ENCODE measurements around the gene ACP5. TPM values are rescaled to one million over a fixed set of nuclear protein-coding genes. Genes with fewer than 3 reads are reported as not detected.
"Not testable (repeated sequence)": the region's sequence is repeated elsewhere in the genome, so short reads cannot be mapped to it uniquely, and the experiment has no call there.

ACP5 gene
- polyA plus RNA-seq, 1 donor (not counting 4 experiments of a cell fraction or from before 2014, with no cell fraction given) = 15.0 TPM

DNA sequence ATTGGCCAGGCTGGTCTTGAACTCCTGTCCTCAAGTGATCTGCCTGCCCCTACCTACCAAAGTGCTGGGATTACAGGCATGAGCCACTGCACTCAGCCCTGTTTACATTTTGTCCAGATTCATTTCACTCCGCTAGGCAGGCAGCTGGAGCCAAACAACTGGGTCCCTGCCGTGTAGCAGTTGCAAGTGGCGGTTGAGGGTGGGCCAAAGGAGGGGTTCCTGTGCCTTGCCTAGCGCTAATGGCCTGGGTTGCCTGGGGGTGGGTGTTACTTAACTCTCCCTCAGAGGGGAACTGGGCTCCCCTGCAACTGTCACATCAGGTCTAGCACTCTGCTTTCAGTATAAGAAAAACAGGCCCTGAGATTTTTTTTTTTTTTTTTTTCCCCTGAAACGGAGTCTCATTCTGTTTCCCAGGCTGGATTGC lies 7.4 kb downstream of the ACP5 start:
- Histone ChIP-seq H3K27me3 (ENCODE audit: control insufficient read depth, extremely low read depth, insufficient read depth, low read length) (no peaks in the 10 kb centered on the region), H3K79me2 (ENCODE audit: control insufficient read depth, insufficient read depth, low read length) (no peaks in the 10 kb centered on the region), H3K4me3 (ENCODE audit: control insufficient read depth in 2 of 3, extremely low read depth in 1 of 3, insufficient read depth in 2 of 3, low read depth in 1 of 3, low read length in 3 of 3) (no peak overlapping the region), H4K20me1 (ENCODE audit: control insufficient read depth, extremely low read depth, insufficient read depth, low read length) (no peaks in the 10 kb centered on the region), H3K27ac (ENCODE audit: control insufficient read depth, insufficient read depth, low read length) (no peak overlapping the region), H3K9me1 (ENCODE audit: control insufficient read depth, extremely low read depth, insufficient read depth, low read length) (no peaks in the 10 kb centered on the region), H3K4me1 (ENCODE audit: control insufficient read depth, extremely low read depth, insufficient read depth, low read length) (no peaks in the 10 kb centered on the region), H3K36me3 (ENCODE audit: control insufficient read depth in 2 of 2, extremely low read depth in 1 of 2, insufficient read depth in 2 of 2, low read length in 2 of 2) (no peaks in the 10 kb centered on the region), H3K9me3 (ENCODE audit: control insufficient read depth, low read depth, low read length) (no peaks in the 10 kb centered on the region), H3K9ac (ENCODE audit: control insufficient read depth, extremely low read depth, insufficient read depth, low read length) (no peak overlapping the region), H2AFZ (ENCODE audit: control insufficient read depth, low read length) (no peak overlapping the region), H3K4me2 (ENCODE audit: control insufficient read depth, extremely low read depth, insufficient read depth, low read depth, low read length) (no peak overlapping the region)
- TF ChIP-seq, protein P1, sequence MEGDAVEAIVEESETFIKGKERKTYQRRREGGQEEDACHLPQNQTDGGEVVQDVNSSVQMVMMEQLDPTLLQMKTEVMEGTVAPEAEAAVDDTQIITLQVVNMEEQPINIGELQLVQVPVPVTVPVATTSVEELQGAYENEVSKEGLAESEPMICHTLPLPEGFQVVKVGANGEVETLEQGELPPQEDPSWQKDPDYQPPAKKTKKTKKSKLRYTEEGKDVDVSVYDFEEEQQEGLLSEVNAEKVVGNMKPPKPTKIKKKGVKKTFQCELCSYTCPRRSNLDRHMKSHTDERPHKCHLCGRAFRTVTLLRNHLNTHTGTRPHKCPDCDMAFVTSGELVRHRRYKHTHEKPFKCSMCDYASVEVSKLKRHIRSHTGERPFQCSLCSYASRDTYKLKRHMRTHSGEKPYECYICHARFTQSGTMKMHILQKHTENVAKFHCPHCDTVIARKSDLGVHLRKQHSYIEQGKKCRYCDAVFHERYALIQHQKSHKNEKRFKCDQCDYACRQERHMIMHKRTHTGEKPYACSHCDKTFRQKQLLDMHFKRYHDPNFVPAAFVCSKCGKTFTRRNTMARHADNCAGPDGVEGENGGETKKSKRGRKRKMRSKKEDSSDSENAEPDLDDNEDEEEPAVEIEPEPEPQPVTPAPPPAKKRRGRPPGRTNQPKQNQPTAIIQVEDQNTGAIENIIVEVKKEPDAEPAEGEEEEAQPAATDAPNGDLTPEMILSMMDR (optimal IDR thresholded peaks at IDR 0.05 in 1 of 3, IDR thresholded peaks at IDR 0.05 in 1 of 3, conservative IDR thresholded peaks at IDR 0.05 in 1 of 3; ENCODE audit: extremely low read depth in 1 of 3, insufficient read depth in 2 of 3, low read length in 3 of 3) = no peak
- no peak for TF ChIP-seq EZH2 (IDR thresholded peaks at IDR 0.05; ENCODE audit: low read length)
- DNase-seq (ENCODE audit: low read depth, low spot score) (no peak), FAIRE-seq (no peak)
- dilution Hi-C loops (cut with MboI; ENCODE audit: extremely low pct_ligation_motif_present, low sequenced_read_pairs) = no loop called here

DNA sequence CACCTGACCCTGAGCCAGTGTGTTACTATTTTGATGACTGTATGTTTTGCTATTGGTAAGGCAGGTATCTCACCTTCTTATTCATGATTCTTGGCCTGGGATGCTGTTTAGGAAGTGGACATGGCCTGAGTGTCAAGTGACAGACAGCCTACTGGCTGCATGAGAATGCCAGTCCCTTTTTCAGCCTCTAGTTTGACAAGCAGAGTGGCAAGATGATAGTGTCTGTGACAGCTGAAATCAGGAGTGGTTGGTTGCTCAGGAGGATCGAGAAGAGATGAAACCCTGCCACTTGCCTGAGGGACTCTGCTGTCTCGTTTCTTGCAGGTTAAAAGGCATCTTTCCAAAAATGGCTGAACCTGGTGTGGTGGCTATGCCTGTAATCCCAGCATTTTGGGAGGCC lies 11.3 kb downstream of the ACP5 start:
- Histone ChIP-seq H3K9ac (ENCODE audit: control insufficient read depth, extremely low read depth, insufficient read depth, low read length) (no peak overlapping the region), H3K4me1 (ENCODE audit: control insufficient read depth, extremely low read depth, insufficient read depth, low read length) (no peaks in the 10 kb centered on the region), H2AFZ (ENCODE audit: control insufficient read depth, low read length) (no peak overlapping the region), H3K27ac (ENCODE audit: control insufficient read depth, insufficient read depth, low read length) (no peak overlapping the region), H3K4me3 (ENCODE audit: control insufficient read depth in 2 of 3, extremely low read depth in 1 of 3, insufficient read depth in 2 of 3, low read depth in 1 of 3, low read length in 3 of 3) (no peak overlapping the region), H3K27me3 (ENCODE audit: control insufficient read depth, extremely low read depth, insufficient read depth, low read length) (no peaks in the 10 kb centered on the region), H3K36me3 (ENCODE audit: control insufficient read depth in 2 of 2, extremely low read depth in 1 of 2, insufficient read depth in 2 of 2, low read length in 2 of 2) (no peaks in the 10 kb centered on the region), H3K9me3 (ENCODE audit: control insufficient read depth, low read depth, low read length) (no peaks in the 10 kb centered on the region), H4K20me1 (ENCODE audit: control insufficient read depth, extremely low read depth, insufficient read depth, low read length) (no peaks in the 10 kb centered on the region), H3K9me1 (ENCODE audit: control insufficient read depth, extremely low read depth, insufficient read depth, low read length) (no peaks in the 10 kb centered on the region), H3K79me2 (ENCODE audit: control insufficient read depth, insufficient read depth, low read length) (no peaks in the 10 kb centered on the region), H3K4me2 (ENCODE audit: control insufficient read depth, extremely low read depth, insufficient read depth, low read depth, low read length) (no peak overlapping the region)
- FAIRE-seq = no peak
- DNase-seq (ENCODE audit: low read depth, low spot score) = no peak
- TF ChIP-seq EZH2 (IDR thresholded peaks at IDR 0.05; ENCODE audit: low read length) = no peak
- TF ChIP-seq, protein P1 (optimal IDR thresholded peaks at IDR 0.05 in 1 of 3, IDR thresholded peaks at IDR 0.05 in 1 of 3, conservative IDR thresholded peaks at IDR 0.05 in 1 of 3; ENCODE audit: extremely low read depth in 1 of 3, insufficient read depth in 2 of 3, low read length in 3 of 3) = no peak
- dilution Hi-C loops (cut with MboI; ENCODE audit: extremely low pct_ligation_motif_present, low sequenced_read_pairs) = no loop called here

DNA sequence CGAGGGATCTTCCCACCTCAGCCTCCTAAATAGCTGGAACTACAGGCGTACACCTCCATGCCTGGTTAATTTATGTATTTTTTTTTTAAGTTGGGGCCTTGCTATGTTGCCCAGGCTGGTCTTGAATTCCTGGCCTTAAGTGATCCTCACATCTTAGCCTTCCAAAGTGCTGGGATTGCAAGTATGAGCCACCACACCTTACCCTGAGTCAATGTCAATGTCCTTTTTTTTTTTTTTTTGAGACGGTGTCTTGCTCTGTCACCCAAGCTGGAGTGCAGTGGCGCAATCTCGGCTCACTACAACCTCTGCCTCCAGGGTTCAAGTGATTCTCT lies 11.8 kb downstream of the ACP5 start:
- dilution Hi-C loops (cut with MboI; ENCODE audit: extremely low pct_ligation_motif_present, low sequenced_read_pairs); H4K20me1 ChIP-seq (ENCODE audit: control insufficient read depth, extremely low read depth, insufficient read depth, low read length); H3K4me2 ChIP-seq (ENCODE audit: control insufficient read depth, extremely low read depth, insufficient read depth, low read depth, low read length); FAIRE-seq; H3K9me3 ChIP-seq (ENCODE audit: control insufficient read depth, low read depth, low read length); H2AFZ ChIP-seq (ENCODE audit: control insufficient read depth, low read length); H3K4me1 ChIP-seq (ENCODE audit: control insufficient read depth, extremely low read depth, insufficient read depth, low read length); H3K9ac ChIP-seq (ENCODE audit: control insufficient read depth, extremely low read depth, insufficient read depth, low read length); H3K79me2 ChIP-seq (ENCODE audit: control insufficient read depth, insufficient read depth, low read length); H3K27me3 ChIP-seq (ENCODE audit: control insufficient read depth, extremely low read depth, insufficient read depth, low read length); H3K36me3 ChIP-seq (ENCODE audit: control insufficient read depth in 2 of 2, extremely low read depth in 1 of 2, insufficient read depth in 2 of 2, low read length in 2 of 2); DNase-seq (ENCODE audit: low read depth, low spot score); H3K27ac ChIP-seq (ENCODE audit: control insufficient read depth, insufficient read depth, low read length); H3K4me3 ChIP-seq (ENCODE audit: control insufficient read depth in 2 of 3, extremely low read depth in 1 of 3, insufficient read depth in 2 of 3, low read depth in 1 of 3, low read length in 3 of 3); H3K9me1 ChIP-seq (ENCODE audit: control insufficient read depth, extremely low read depth, insufficient read depth, low read length): not testable (repeated sequence)

- FAIRE-seq; H3K79me2 ChIP-seq (ENCODE audit: control insufficient read depth, insufficient read depth, low read length); H4K20me1 ChIP-seq (ENCODE audit: control insufficient read depth, extremely low read depth, insufficient read depth, low read length); H3K9ac ChIP-seq (ENCODE audit: control insufficient read depth, extremely low read depth, insufficient read depth, low read length); H3K4me2 ChIP-seq (ENCODE audit: control insufficient read depth, extremely low read depth, insufficient read depth, low read depth, low read length); H2AFZ ChIP-seq (ENCODE audit: control insufficient read depth, low read length); H3K27me3 ChIP-seq (ENCODE audit: control insufficient read depth, extremely low read depth, insufficient read depth, low read length); H3K4me3 ChIP-seq (ENCODE audit: control insufficient read depth in 2 of 3, extremely low read depth in 1 of 3, insufficient read depth in 2 of 3, low read depth in 1 of 3, low read length in 3 of 3); H3K4me1 ChIP-seq (ENCODE audit: control insufficient read depth, extremely low read depth, insufficient read depth, low read length); H3K36me3 ChIP-seq (ENCODE audit: control insufficient read depth in 2 of 2, extremely low read depth in 1 of 2, insufficient read depth in 2 of 2, low read length in 2 of 2); H3K9me1 ChIP-seq (ENCODE audit: control insufficient read depth, extremely low read depth, insufficient read depth, low read length); H3K27ac ChIP-seq (ENCODE audit: control insufficient read depth, insufficient read depth, low read length); DNase-seq (ENCODE audit: low read depth, low spot score); H3K9me3 ChIP-seq (ENCODE audit: control insufficient read depth, low read depth, low read length); dilution Hi-C loops (cut with MboI; ENCODE audit: extremely low pct_ligation_motif_present, low sequenced_read_pairs): not testable (repeated sequence)
These were observed 13.2 kb downstream of the ACP5 start for GRCh38 chr19:11564082-11564807.

All from keratinocyte (primary cell).